ENCODE data around the gene CRYM. TPM values are rescaled to one million over a fixed set of nuclear protein-coding genes. Genes with fewer than 3 reads are reported as not detected.

CRYM gene
- total RNA-seq, 1 experiment from 2014 or later = not detected

DNA sequence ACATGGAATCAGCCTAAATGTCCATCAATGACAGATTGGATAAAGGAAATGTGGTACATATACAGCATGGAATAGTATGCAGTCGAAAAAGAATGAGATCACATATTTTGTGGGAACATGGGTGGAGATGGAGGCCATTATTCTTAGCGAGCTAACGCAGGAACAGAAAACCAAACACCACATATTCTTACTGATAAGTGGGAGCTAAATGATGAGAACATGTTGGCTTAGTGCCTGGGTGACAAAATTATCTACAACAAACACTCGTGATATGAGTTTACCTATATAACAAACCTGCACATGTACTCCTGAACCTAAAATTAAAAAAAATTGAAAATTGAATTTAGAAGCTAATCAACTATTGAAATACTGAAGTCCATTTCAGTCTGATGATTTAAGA lies 38.4 kb downstream of the CRYM start:
- no TSS peak for BruUV-seq (replicated peaks)
- no peaks in the 10 kb centered on the region for H3K79me2 ChIP-seq (ENCODE audit: low read depth)
- no peaks in the 10 kb centered on the region for H3K9me2 ChIP-seq (ENCODE audit: insufficient read depth)
- no peak for DNase-seq
- intact Hi-C loops (cut with micrococcal nuclease; ENCODE audit: unreplicated experiment) = no loop called here
- TF ChIP-seq, protein P1, sequence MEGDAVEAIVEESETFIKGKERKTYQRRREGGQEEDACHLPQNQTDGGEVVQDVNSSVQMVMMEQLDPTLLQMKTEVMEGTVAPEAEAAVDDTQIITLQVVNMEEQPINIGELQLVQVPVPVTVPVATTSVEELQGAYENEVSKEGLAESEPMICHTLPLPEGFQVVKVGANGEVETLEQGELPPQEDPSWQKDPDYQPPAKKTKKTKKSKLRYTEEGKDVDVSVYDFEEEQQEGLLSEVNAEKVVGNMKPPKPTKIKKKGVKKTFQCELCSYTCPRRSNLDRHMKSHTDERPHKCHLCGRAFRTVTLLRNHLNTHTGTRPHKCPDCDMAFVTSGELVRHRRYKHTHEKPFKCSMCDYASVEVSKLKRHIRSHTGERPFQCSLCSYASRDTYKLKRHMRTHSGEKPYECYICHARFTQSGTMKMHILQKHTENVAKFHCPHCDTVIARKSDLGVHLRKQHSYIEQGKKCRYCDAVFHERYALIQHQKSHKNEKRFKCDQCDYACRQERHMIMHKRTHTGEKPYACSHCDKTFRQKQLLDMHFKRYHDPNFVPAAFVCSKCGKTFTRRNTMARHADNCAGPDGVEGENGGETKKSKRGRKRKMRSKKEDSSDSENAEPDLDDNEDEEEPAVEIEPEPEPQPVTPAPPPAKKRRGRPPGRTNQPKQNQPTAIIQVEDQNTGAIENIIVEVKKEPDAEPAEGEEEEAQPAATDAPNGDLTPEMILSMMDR (conservative IDR thresholded peaks at IDR 0.05) = no peak
- no peak for TF ChIP-seq EZH2 (IDR thresholded peaks at IDR 0.05; ENCODE audit: low read depth)
- H2AFZ ChIP-seq = no peak overlapping the region
- H3K4me3 ChIP-seq = no peak overlapping the region
- no peaks in the 10 kb centered on the region for H3K4me1 ChIP-seq (replicated peaks; ENCODE audit: insufficient read depth)
- H3F3A ChIP-seq (ENCODE audit: insufficient read depth, low read depth) = no peaks in the 10 kb centered on the region
- H3K9me3 ChIP-seq (ENCODE audit: insufficient read depth, low read depth) = no peaks in the 10 kb centered on the region
- ChIA-PET POLR2A (ENCODE audit: unreplicated experiment) (no interaction called here), CTCF (no interaction called here)
- peaks cover 57% of the 10 kb centered on the region for H3K27me3 ChIP-seq (ENCODE audit: insufficient read depth, low read depth)
- H4K20me1 ChIP-seq (ENCODE audit: insufficient read depth) = no peaks in the 10 kb centered on the region; the same call in 1 of the 2 replicates
- H3K36me3 ChIP-seq (ENCODE audit: low read depth) = no peaks in the 10 kb centered on the region
- no peak overlapping the region for H3K27ac ChIP-seq
- no peak overlapping the region for H3K4me2 ChIP-seq

DNA sequence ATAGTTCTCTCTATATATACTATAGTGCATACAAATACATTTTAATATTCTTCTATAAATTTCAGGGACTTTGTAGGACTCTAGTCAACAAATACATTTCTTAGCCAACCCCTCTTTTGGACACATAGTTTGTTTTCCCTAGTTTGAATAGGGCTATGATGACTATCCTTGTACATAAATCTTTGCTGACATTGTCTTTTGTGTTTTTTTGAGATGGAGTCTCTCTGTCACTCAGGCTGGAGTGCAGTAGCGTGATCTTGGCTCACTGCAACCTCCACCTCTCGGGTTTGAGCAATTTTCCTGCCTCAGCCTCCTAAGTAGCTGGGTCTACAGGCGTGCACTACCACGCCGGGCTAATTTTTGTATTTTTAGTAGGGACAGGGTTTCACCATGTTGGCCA lies 41.3 kb downstream of the CRYM start:
- Histone ChIP-seq H3K9me2 (ENCODE audit: insufficient read depth) (no peaks in the 10 kb centered on the region), H3K36me3 (ENCODE audit: low read depth) (no peaks in the 10 kb centered on the region), H3K27me3 (ENCODE audit: insufficient read depth, low read depth) (peaks cover 70% of the 10 kb centered on the region), H3K4me2 (no peak overlapping the region), H3F3A (ENCODE audit: insufficient read depth, low read depth) (no peaks in the 10 kb centered on the region), H3K79me2 (ENCODE audit: low read depth) (no peaks in the 10 kb centered on the region), H2AFZ (no peak overlapping the region), H3K9me3 (ENCODE audit: insufficient read depth, low read depth) (no peaks in the 10 kb centered on the region), H3K27ac (no peak overlapping the region), H4K20me1 (ENCODE audit: insufficient read depth) (no peaks in the 10 kb centered on the region; the same call in 1 of the 2 replicates), H3K4me1 (replicated peaks; ENCODE audit: insufficient read depth) (no peaks in the 10 kb centered on the region), H3K4me3 (no peak overlapping the region)
- intact Hi-C loops (cut with micrococcal nuclease; ENCODE audit: unreplicated experiment) = no loop called here
- ChIA-PET CTCF (no interaction called here), POLR2A (ENCODE audit: unreplicated experiment) (no interaction called here)
- BruUV-seq (replicated peaks) = no TSS peak
- TF ChIP-seq, protein P1 (conservative IDR thresholded peaks at IDR 0.05) = no peak
- TF ChIP-seq EZH2 (IDR thresholded peaks at IDR 0.05; ENCODE audit: low read depth) = no peak
- no peak for DNase-seq

DNA sequence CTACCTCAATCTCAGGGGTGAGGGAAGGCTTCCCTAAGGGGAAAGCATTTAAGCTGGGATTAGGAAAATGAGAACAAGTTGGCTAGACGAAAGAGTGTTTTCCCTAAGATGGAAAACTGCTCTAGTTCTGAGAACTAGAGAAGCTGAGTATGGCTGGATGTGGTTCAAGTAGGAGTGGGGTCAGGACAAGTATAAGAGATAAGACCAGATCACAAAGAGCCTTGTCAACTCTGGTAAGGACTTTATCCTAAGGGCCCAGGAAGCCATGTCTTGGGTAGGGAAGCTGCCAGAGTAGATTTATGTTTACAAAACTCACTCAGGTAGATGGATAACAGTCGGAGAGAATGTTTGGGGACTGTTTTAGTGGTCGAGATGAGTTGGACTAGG lies 42.9 kb downstream of the CRYM start:
- CTCF ChIA-PET = no interaction called here
- Histone ChIP-seq H3K4me1 (replicated peaks; ENCODE audit: insufficient read depth) (no peaks in the 10 kb centered on the region), H3K27me3 (ENCODE audit: insufficient read depth, low read depth) (peaks cover 87% of the 10 kb centered on the region), H3K36me3 (ENCODE audit: low read depth) (no peaks in the 10 kb centered on the region), H3K79me2 (ENCODE audit: low read depth) (no peaks in the 10 kb centered on the region), H3K4me2 (no peak overlapping the region), H3K4me3 (no peak overlapping the region), H3K9me3 (ENCODE audit: insufficient read depth, low read depth) (no peaks in the 10 kb centered on the region), H2AFZ (no peak overlapping the region), H3F3A (ENCODE audit: insufficient read depth, low read depth) (no peaks in the 10 kb centered on the region), H4K20me1 (ENCODE audit: insufficient read depth) (no peaks in the 10 kb centered on the region; the same call in 1 of the 2 replicates), H3K9me2 (ENCODE audit: insufficient read depth) (no peaks in the 10 kb centered on the region), H3K27ac (no peak overlapping the region)
- no TSS peak for BruUV-seq (replicated peaks)
- TF ChIP-seq EZH2 (IDR thresholded peaks at IDR 0.05; ENCODE audit: low read depth) = no peak
- TF ChIP-seq, protein P1 (conservative IDR thresholded peaks at IDR 0.05) = no peak
- intact Hi-C loops (cut with micrococcal nuclease; ENCODE audit: unreplicated experiment) = no loop called here
- DNase-seq = no peak
- POLR2A ChIA-PET (ENCODE audit: unreplicated experiment) = no interaction called here

All from PC-9 (cell line).